Left ventricle myocardium inferior (tissue), 1 donor: ENCODE data around the gene FBP1. TPM values are rescaled to one million over a fixed set of nuclear protein-coding genes. Genes with fewer than 3 reads are reported as not detected.

ENCODE experiments used
- DNase-seq: peaks from one replicate; pipeline ENCODE4 v3.0.0-alpha.2; 2020
- H3K27ac ChIP-seq: fragments of 200-600 bp; replicated peaks from 2 replicates; pipeline ENCODE4 v1.8.0; 2021
- H3K27me3 ChIP-seq: fragments of 200-600 bp; 2 replicates; pipeline ENCODE4 v1.8.0; 2021; ENCODE audit warnings: low read depth
- H3K36me3 ChIP-seq: fragments of 200-600 bp; 2 replicates; pipeline ENCODE4 v1.8.0; 2021
- H3K4me1 ChIP-seq: fragments of 200-600 bp; 2 replicates; pipeline ENCODE4 v1.8.0; 2021
- H3K4me3 ChIP-seq: fragments of 200-600 bp; 2 replicates; pipeline ENCODE4 v1.8.0; 2021; ENCODE audit warnings: mild to moderate bottlenecking, moderate library complexity
- H3K9me3 ChIP-seq: fragments of 200-600 bp; replicated peaks from 2 replicates; pipeline ENCODE4 v1.8.0; 2021
- intact Hi-C: fragments of 100-400 bp; cut with micrococcal nuclease; formaldehyde crosslinking; loops from one replicate; pipeline ENCODE4 v1.11.0; 2022
- total RNA-seq: library from RNA; stranded (reverse); fragmentation: NEBNext Ultra II Directional; extraction: Animal tissue kit (Norgen Biotek cat#: 25700); gene quantifications from one replicate; pipeline ENCODE4 v1.2.1, GENCODE V29; 2021
- TF ChIP-seq, protein P1 (sequence below): fragments of 200-600 bp; IDR thresholded peaks from 2 replicates; pipeline ENCODE4 v1.8.0; 2021; ENCODE audit warnings: antibody characterized with exemption, mild to moderate bottlenecking, borderline replicate concordance
- donor health status: DM: no; HTN: yes; CAD: no; lungs with severe emphysema.

Gene FBP1
- total RNA-seq, 1 donor from 2014 or later, result 0.74 TPM

DNA sequence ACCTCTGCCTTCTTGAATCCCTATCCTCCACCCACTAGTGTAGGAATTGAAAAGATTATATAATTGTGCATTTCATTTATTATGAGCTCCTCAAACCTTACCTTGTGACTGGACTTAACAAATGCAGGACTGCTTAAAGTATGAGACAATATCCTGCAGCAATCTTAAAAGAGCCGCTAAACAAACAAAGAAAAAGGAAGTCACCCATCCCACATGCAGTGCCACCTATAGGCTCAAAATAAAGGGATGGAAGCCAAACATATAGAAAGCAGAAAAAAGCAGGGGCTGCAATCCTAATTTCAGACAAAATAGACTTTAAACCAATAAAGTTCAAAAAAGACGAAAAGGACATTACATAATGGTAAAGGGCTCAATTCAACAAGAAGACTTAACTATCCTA is 75.8 kb downstream of the FBP1 start:
- H3K27me3 ChIP-seq, result peaks cover 7% of the 10 kb centered on the region
- peaks cover 3% of the 10 kb centered on the region for H3K9me3 ChIP-seq
- intact Hi-C loops, result no loop called here
- no peaks in the 10 kb centered on the region for H3K36me3 ChIP-seq
- H3K4me3 ChIP-seq, result no peak overlapping the region
- no peak overlapping the region for H3K27ac ChIP-seq
- TF ChIP-seq, protein P1, sequence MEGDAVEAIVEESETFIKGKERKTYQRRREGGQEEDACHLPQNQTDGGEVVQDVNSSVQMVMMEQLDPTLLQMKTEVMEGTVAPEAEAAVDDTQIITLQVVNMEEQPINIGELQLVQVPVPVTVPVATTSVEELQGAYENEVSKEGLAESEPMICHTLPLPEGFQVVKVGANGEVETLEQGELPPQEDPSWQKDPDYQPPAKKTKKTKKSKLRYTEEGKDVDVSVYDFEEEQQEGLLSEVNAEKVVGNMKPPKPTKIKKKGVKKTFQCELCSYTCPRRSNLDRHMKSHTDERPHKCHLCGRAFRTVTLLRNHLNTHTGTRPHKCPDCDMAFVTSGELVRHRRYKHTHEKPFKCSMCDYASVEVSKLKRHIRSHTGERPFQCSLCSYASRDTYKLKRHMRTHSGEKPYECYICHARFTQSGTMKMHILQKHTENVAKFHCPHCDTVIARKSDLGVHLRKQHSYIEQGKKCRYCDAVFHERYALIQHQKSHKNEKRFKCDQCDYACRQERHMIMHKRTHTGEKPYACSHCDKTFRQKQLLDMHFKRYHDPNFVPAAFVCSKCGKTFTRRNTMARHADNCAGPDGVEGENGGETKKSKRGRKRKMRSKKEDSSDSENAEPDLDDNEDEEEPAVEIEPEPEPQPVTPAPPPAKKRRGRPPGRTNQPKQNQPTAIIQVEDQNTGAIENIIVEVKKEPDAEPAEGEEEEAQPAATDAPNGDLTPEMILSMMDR, result no peak
- no peak for DNase-seq
- no peaks in the 10 kb centered on the region for H3K4me1 ChIP-seq

DNA sequence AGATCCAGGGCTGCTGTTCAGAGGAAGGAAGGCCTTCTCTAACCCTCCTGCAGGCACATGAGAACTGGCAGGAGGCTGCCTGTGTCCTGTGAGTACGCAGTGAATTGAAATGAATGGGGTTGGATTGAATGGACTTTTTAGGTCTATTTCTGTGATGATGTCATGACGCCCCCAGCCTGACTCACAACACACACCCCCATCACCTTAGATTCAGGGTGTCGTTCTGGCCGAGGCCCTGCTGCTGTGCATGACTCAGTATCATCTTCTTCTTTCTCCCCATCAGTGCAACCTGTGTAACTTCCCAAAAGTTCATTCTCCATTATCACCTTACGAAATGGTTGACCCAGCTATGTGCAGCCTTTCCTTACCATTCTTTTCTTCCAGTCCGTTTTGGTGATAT is 79.1 kb downstream of the FBP1 start:
- Histone ChIP-seq H3K36me3 (no peaks in the 10 kb centered on the region), H3K27ac (no peak overlapping the region), H3K4me3 (no peak overlapping the region), H3K4me1 (no peaks in the 10 kb centered on the region), H3K27me3 (peaks cover 8% of the 10 kb centered on the region), H3K9me3 (peaks cover 3% of the 10 kb centered on the region)
- TF ChIP-seq, protein P1, result no peak
- intact Hi-C loops, result no loop called here
- no peak for DNase-seq

DNA sequence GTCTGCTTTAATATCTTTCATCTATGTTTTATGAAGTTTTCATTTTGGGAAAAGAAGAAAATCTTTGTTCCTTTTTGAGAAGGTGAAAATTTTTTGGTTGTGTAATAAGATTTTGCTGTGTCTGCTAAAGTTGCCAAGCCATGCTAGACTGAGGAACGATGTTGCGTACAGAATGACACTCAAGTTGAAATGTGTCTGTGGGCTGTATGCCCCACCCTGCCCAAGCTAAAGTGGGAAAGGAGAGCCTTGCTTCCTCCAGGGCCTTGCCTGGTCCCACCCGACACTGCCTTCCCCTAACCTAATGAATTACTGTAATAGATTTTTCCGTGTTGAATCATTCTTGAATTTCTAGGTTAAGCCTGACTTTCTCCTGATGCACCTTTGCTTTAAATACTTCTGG is 81.9 kb downstream of the FBP1 start:
- no peaks in the 10 kb centered on the region for H3K36me3 ChIP-seq
- intact Hi-C loops, result no loop called here
- H3K4me1 ChIP-seq, result no peaks in the 10 kb centered on the region
- H3K27me3 ChIP-seq, result peaks cover 8% of the 10 kb centered on the region
- no peak for DNase-seq
- no peaks in the 10 kb centered on the region for H3K9me3 ChIP-seq
- no peak overlapping the region for H3K4me3 ChIP-seq
- TF ChIP-seq, protein P1, result no peak
- H3K27ac ChIP-seq, result no peak overlapping the region

DNA sequence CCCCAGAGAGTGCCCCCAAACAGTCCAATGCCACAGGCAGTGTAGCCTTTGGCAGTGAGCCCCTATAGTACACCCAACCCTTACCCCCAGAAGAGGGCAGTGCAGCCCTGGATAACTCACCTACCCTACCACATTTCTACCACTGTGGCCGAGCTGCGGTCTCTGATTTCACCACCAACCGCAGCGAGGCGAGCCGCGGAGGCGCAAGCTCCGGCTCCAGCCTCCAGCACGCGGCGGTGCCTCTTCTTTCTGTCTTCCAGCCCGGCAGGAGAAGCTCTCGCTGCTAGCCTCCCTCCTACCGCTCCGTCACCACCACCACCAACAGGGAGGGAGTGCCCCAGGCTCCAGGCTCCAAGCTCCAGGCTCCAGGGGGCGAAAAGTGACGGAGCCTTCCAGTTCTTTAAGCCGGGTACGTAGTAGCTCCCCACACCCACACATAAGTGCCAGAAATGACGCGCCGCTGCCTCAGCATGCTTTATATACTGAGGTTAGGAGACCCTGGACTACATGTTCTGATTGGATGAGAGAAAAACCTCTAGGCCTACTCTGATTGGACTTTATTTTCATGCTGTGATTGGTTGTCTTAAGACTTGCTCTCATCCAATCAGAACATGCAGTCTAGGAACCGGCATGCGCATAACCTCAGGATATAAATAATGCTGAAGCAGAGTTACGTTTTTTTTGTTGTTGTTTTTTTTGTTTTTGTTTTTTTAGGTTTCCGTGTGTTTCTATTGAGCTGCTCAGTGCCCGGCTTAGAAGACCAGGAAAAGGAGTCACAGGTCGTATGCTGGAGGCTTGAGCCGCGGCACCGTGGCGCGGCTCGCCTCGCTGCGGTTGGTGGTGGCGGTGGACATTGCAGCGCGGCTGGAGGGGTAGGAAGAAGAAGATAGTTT is 84.6 kb downstream of the FBP1 start, which contains the start of gene PCAT7:
PCAT7 (plus strand) TSS at position 645 of the 893 bp plus-strand sequence.
- H3K4me3 ChIP-seq, result peak within 1 kb of the TSS; percentile 43
- peaks cover 8% of the 10 kb centered on the region for H3K27me3 ChIP-seq
- intact Hi-C loops, result no loop called here
- TF ChIP-seq, protein P1, result peak; percentile 44
- H3K36me3 ChIP-seq, result no peaks in the 10 kb centered on the region
- H3K9me3 ChIP-seq, result no peaks in the 10 kb centered on the region
- no peak for DNase-seq
- no peak within 1 kb of the TSS for H3K27ac ChIP-seq
- H3K4me1 ChIP-seq, result no peaks in the 10 kb centered on the region

DNA sequence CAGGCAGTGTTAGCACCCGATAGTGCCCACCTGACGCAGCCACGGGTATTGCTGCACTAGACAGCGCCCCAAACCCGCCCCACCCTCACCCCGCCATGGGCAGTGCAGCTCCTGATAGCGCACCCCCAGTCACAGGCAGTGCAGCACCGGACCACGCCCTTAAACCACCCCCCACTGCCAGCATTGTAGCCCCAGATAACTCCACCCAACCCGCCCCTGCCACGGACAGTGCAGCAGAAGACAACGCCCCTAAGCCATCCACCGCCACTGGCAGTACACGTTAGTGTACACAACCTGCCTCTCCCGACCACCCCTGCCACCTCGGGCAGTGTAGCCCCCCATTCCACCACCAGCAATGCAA is 85.3 kb downstream of the FBP1 start:
- intact Hi-C loops, result no loop called here
- no peaks in the 10 kb centered on the region for H3K36me3 ChIP-seq
- TF ChIP-seq, protein P1, result no peak

More for the DNA sequence above, 85.3 kb downstream of the FBP1 start:
- H3K4me1 ChIP-seq, result no peaks in the 10 kb centered on the region
- H3K27ac ChIP-seq, result no peak overlapping the region
- no peak for DNase-seq
- H3K9me3 ChIP-seq, result no peaks in the 10 kb centered on the region
- H3K27me3 ChIP-seq, result peaks cover 6% of the 10 kb centered on the region
- H3K4me3 ChIP-seq, result no peak overlapping the region

Other genes starting within 250 kb of the FBP1 start
- gene PCAT7, start 84.4 kb downstream of the FBP1 start, total RNA-seq, result not detected
- gene FBP2, start 45.7 kb downstream of the FBP1 start, total RNA-seq, result 0.33 TPM
- 175 TPM for gene AOPEP, start 87.2 kb upstream of the FBP1 start, total RNA-seq